Right cardiac atrium (tissue), 5 donors: ENCODE data around the gene SERPINB5. TPM values are rescaled to one million over a fixed set of nuclear protein-coding genes. Genes with fewer than 3 reads are reported as not detected.

Experiments used
- ATAC-seq, 2 donors: fragments of 200-7000 bp; cut with Tn5 transposase; one replicate each; pipeline versions ENCODE4 v1.8.0 to v1.9.1; 2020; ENCODE audit warnings: moderate library complexity in 2 of 2, mild to moderate bottlenecking in 1 of 2
- DNase-seq, 3 donors: peaks; one replicate each; pipeline ENCODE4 v3.0.0-alpha.2; 2020
- H3K27ac ChIP-seq: one replicate; pipeline ENCODE4 v1.5.1; 2013; ENCODE audit warnings: mild to moderate bottlenecking, low read length, control low read depth, moderate library complexity
- H3K27me3 ChIP-seq: one replicate; pipeline ENCODE4 v1.6.1; 2013; ENCODE audit not compliant: control insufficient read depth, insufficient read depth
- H3K4me1 ChIP-seq: one replicate; pipeline ENCODE4 v1.6.1; 2013; ENCODE audit warnings: low read length; ENCODE audit not compliant: control insufficient read depth, insufficient read depth
- H3K4me3 ChIP-seq: one replicate; pipeline ENCODE4 v1.5.1; 2013; ENCODE audit warnings: low read length, control low read depth
- H3K9me3 ChIP-seq: one replicate; pipeline ENCODE4 v1.6.1; 2013; ENCODE audit warnings: low read length; ENCODE audit not compliant: control insufficient read depth
- WGBS: extraction: QIAGEN DNeasy Blood & Tissue Kit; methylation state at CpG from one replicate; pipeline ENCODE4 v1.1.7; 2013; 5-methylcytosine and 5-hydroxymethylcytosine counted together
- intact Hi-C, 4 donors: fragments of 100-400 bp; cut with DNase I; formaldehyde crosslinking; loops; one replicate each; pipeline versions ENCODE4 v1.11.0 to v1.14.0; 2022 to 2023
- polyA plus RNA-seq: library from polyadenylated mRNA; stranded (reverse); fragments of 200-250 nt; gene quantifications from one replicate; pipeline ENCODE4 v1.2.3, GENCODE V29; 2013
- total RNA-seq, 4 donors: library from RNA; stranded (reverse); fragmentation: NEBNext Ultra II Directional; extraction: Animal tissue kit (Norgen Biotek cat#: 25700); gene quantifications; one replicate each; pipeline ENCODE4 v1.2.1, GENCODE V29; 2021
- donor health status: healthy with polysubstance abuse.
- donor health status: DM: no; HTN: yes; CAD: no.
- donor health status: DM: no; HTN: no; CAD: no.
- donor health status: DM: no; HTN: yes; CAD: no; lungs with severe emphysema.
- donor health status: DM: yes; HTN: yes; CAD: no.

SERPINB5 gene
- total and polyA plus RNA-seq, 5 donors = not detected

DNA sequence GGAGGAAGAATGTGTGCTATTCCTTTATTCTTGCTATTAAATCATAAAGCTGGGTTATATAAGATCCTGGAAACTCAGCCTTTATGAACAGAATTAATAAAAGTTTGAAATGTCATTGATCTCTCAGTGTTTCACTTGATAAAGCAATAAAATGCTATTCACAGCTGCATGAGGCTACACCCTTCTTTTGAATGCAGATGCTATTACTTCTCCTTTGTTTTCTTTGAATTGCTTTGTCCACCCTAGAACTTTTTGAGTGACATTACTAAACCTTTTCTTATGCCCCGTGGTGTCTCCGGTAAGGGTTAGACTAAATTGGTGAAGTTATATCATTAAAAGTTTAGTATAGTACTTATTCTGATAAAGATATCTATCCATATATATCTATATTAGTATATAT, 18.9 kb downstream of the SERPINB5 start:
- Histone ChIP-seq H3K4me1 (no peaks in the 10 kb centered on the region), H3K4me3 (no peak overlapping the region), H3K27me3 (no peaks in the 10 kb centered on the region), H3K27ac (no peak overlapping the region), H3K9me3 (no peaks in the 10 kb centered on the region)
- intact Hi-C loops = no loop called here
- ATAC-seq = no peak
- DNase-seq = no peak
- 92% methylated on average over 2 of the region's 2 CpGs for WGBS

DNA sequence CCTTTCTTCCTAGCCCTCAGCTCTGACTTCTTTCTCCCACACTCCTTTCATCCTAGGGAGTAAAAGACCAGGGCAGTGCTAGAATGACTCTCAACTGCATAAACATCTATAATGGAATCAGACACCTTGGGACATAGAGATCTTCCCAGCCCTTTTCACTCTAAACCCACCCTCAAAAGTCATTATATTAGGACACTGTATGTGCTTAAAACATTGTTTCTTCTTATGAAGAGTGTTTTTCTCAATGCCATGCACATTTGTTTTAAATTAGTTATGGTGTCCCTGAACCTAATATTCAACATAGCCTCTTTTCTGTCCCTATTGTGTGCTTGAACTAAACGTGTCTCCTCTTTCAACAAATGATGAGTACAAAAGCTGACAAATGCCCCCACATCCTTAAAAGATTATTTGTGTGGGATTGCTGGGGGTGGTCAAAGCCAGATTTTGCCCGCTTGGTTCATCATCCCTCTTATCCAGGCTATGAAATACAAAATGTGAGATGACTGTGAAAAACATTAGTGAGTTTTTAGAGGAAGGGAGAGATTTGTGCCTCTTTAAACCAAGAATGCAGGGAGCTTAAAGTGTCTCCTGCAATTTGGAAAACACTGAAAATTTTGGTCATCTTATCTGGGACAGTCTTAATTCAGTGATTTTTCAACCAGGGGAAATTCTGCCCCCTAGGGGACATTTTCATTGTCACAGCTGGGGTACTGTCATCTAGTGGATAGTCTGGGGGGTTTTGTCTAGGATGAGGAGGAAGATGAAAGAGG, 29.0 kb downstream of the SERPINB5 start:
- Histone ChIP-seq H3K4me3 (no peak overlapping the region), H3K9me3 (no peaks in the 10 kb centered on the region), H3K4me1 (no peaks in the 10 kb centered on the region), H3K27ac (no peak overlapping the region), H3K27me3 (no peaks in the 10 kb centered on the region)
- intact Hi-C loops = no loop called here
- DNase-seq (no peak), ATAC-seq (no peak)
- WGBS = 33% methylated on average over 2 of the region's 2 CpGs

DNA sequence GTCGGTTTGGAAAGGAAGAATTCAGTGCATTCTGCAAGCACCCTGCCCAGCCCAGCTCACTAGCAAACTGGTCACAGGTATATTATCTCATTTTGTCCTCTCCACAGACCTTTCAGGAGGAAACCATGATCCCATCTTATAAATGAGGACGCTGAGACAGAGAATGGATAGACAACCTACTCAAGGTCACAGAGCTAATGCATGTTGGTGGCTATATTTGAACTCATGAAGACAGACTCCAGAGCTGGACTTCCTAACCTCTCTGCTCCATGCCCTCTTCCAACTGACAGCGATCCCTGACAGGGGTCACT, 29.5 kb downstream of the SERPINB5 start:
- intact Hi-C loops = no loop called here
- Histone ChIP-seq H3K27me3 (no peaks in the 10 kb centered on the region), H3K9me3 (no peaks in the 10 kb centered on the region), H3K27ac (no peak overlapping the region), H3K4me3 (no peak overlapping the region), H3K4me1 (no peaks in the 10 kb centered on the region)
- ATAC-seq = no peak
- no peak for DNase-seq
- 59% methylated on average over 3 of the region's 3 CpGs for WGBS

DNA sequence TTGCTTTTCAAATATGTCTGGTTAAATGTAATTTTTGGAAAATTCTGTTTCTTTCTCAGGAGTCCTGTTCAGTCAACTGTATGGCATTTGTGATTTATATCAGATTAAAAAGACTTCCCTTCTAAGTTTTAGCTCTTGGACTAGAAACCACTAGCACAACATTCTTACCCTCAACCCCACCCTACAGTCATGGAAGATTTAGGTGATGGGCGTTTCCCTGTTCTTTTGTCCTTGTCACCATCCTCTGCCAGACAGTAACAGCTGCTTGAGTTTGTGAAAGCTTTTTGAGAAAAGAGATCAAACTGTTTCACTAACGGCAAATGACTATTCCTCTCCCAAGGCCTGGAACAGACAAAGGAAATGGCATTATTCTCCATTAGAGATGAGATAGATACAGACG, 31.8 kb downstream of the SERPINB5 start:
- H3K9me3 ChIP-seq = no peaks in the 10 kb centered on the region
- H3K27me3 ChIP-seq = no peaks in the 10 kb centered on the region
- H3K4me1 ChIP-seq = no peaks in the 10 kb centered on the region
- no peak overlapping the region for H3K4me3 ChIP-seq
- DNase-seq = no peak
- WGBS = 39% methylated on average over 3 of the region's 3 CpGs
- no peak for ATAC-seq
- intact Hi-C loops = no loop called here
- no peak overlapping the region for H3K27ac ChIP-seq

DNA sequence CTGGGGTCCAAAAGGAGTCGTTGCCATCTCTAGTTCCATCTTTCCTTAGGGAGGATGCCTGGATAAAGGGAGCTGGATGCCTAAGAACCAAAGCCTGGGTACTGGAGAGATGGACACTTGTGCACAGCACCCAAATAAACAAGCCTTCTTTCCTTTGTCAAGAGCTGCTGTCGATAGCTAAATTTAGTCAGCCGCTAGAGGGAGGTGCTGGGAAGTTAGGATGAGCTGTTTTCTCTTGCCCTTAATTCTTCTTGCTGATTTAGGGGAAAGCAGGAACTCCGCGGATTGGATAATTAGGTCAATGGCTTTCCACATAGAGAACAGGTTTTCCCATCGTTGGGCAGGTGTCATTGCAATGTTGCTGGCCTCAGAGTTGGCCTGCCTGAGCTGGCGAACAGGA, 34.5 kb downstream of the SERPINB5 start:
- ATAC-seq = no peak
- Histone ChIP-seq H3K4me3 (no peak overlapping the region), H3K27ac (no peak overlapping the region), H3K9me3 (no peaks in the 10 kb centered on the region), H3K27me3 (no peaks in the 10 kb centered on the region), H3K4me1 (no peaks in the 10 kb centered on the region)
- WGBS = 19% methylated on average over 7 of the region's 7 CpGs
- no peak for DNase-seq
- intact Hi-C loops = loop anchor here in 2 of 4 donors (10.0 kb wide), 1 partner anchor 64 kb away; no protein-coding TSS in a partner anchor

DNA sequence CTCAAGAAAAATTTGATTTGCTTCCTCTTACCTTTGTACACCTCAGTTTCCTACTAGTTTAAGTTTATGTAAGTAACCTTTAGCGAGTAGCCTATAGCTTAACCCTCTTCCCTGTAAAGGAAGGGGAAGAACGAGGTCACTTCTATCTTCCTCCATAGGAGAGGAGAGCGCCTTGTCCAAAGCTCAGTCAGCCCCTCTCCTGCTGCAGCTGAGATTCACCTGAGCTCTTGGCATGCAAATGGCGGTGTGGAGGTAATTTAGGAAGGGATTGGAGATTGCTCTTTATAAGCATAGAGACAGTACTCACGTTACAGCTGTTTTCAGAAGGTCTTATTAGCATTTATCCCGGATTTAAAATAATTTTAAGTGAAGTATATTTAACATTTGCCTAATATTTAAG, 37.6 kb downstream of the SERPINB5 start:
- 57% methylated on average over 6 of the region's 6 CpGs for WGBS
- DNase-seq = no peak
- no peak overlapping the region for H3K27ac ChIP-seq
- H3K4me3 ChIP-seq = no peak overlapping the region
- ATAC-seq = no peak
- H3K4me1 ChIP-seq = no peaks in the 10 kb centered on the region
- intact Hi-C loops = loop anchor here in 2 of 4 donors (10.0 kb wide), 1 partner anchor 60 kb away; no protein-coding TSS in a partner anchor
- H3K27me3 ChIP-seq = no peaks in the 10 kb centered on the region
- no peaks in the 10 kb centered on the region for H3K9me3 ChIP-seq

DNA sequence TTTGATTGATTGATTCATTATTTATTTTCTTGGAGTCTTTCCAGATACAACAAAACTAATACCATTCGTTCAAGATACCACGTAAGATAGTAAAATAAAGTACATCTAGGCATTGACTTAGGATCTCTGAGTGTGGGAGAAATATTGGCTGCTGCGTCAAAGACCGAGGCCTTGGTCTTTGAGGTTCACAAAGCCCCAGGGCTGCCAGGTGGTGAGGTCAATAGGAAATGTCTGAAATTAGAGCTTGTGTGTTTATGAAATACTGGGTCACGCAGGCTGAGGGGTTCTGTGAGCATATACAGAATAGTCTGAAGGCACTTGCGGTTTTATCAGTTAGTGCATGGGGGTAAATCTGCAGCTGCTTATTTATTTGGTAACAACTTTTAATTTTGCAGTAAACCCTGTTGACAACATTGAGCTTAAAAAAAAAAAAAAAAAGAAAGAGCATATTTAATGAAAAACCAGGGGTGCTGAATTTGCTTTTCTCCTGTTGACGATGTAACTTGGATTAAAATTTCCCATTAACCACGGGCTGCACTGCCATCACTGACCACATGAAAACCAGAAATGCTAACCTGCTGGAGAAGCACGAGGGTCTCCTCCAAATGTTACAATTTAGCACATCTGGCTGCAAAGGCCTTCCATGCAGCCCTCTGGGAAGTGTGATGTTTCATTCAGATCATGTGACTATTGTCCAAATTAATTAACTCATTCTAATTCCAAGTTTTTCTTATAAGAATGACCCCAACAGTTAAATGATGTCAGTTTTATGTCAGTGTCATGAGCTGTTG, 38.3 kb downstream of the SERPINB5 start:
- H3K27me3 ChIP-seq = no peaks in the 10 kb centered on the region
- no peak for ATAC-seq
- no peak overlapping the region for H3K27ac ChIP-seq
- H3K9me3 ChIP-seq = no peaks in the 10 kb centered on the region
- H3K4me3 ChIP-seq = no peak overlapping the region
- H3K4me1 ChIP-seq = no peaks in the 10 kb centered on the region
- DNase-seq = no peak
- intact Hi-C loops = loop anchor here (5.0 to 10.0 kb wide), 4 partner anchors 60 to 422 kb away; no protein-coding TSS in a partner anchor
- 68% methylated on average over 9 of the region's 9 CpGs for WGBS

DNA sequence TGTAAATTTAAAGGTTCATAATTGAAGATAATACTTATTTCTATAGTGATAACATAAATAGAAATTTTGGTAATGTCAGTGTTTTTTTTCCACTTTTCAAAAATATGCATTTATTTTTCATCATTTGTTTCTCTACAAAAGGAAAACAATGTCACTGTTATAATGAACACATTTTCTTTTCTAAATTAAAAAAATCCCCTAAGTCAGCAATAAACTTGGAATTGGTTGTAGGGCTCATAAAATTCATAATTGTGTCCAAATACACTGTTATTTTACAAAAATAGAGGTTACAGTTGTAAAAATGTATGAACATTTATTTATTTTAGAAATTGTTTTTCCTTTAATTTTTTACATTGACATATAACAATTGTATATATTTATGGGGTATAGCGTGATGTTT, 39.0 kb downstream of the SERPINB5 start:
- 0% methylated on average over 1 of the region's 1 CpG for WGBS
- H3K4me3 ChIP-seq = no peak overlapping the region
- DNase-seq = no peak
- H3K4me1 ChIP-seq = no peaks in the 10 kb centered on the region
- no peak overlapping the region for H3K27ac ChIP-seq
- no peaks in the 10 kb centered on the region for H3K9me3 ChIP-seq
- intact Hi-C loops = loop anchor here (5.0 to 10.0 kb wide), 4 partner anchors 59 to 422 kb away; no protein-coding TSS in a partner anchor
- H3K27me3 ChIP-seq = no peaks in the 10 kb centered on the region
- ATAC-seq = no peak

DNA sequence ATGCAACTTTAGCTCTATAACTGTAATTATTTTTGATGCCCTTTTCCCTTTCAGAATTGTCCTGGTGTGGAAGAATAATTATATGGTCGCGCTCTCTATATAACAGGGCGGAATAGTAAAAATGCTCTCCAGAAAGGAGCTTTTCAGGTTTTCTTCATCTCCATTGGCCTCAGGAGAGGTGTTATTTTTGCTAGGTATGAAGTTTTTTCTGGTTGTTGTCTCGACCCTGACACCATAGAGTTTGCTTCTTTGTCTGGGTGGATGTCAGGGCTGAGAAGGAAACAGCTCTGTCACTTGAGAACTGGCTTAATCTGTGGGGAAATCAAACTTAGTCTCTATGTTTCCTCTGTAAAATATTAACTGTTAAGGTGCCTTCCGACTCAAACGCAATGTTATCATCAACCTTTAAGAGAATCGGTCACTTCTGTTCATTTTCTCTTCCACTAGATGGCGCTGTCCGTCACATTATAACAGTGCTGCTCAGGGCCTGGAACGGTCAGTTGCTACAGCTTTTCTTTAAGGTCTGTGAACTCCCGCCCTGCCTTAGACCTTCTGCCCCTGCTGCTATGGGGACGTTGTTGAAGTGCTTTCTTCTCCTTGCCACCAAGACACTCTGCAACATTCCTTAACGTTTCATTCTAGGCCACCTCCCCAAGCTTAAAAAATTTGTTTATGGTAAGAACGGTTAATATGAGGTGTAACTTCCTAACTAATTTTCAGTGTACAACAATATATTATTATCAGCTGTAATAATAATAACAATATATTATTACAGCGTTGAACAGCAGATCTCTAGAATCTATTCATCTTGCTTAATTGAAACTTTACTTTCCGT, 41.6 kb downstream of the SERPINB5 start:
- Histone ChIP-seq H3K27me3 (no peaks in the 10 kb centered on the region), H3K4me1 (no peaks in the 10 kb centered on the region), H3K9me3 (no peaks in the 10 kb centered on the region), H3K4me3 (no peak overlapping the region), H3K27ac (no peak overlapping the region)
- WGBS = 31% methylated on average over 16 of the region's 16 CpGs
- DNase-seq (no peak), ATAC-seq (peak; percentile 80 to 82)
- intact Hi-C loops = loop anchor here (2.0 to 10.0 kb wide), 5 partner anchors 56 to 419 kb away; no protein-coding TSS in a partner anchor

DNA sequence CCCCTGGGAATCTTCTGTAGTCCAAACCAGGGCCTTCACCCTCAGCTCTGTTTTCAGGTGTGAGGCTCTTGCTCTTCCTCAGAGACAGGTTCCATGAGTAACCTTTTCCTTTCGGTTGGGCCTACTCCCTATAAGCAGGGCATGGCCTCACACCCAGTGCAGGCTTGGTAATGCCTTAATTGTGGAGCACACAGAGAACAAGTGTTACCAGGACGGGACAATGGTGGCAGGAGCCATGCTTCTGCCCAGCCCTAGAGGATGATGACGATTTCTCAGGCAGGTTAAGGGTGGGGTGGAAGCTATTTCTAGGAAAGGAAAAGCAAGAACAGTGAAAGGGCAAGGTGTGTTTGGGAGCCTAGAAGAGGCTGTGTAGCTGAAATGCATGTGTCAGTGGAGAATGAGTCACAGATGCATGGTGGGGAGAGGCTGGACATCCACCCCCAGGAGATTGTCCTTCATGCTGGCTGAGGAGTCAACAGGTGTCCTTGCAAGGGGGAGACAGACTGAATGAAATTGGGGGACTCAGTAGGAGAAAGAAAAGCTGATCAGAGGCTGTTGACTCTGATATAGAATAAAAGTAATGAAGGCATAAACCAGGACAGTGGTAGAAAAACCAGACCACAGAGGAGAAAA, 43.4 kb downstream of the SERPINB5 start:
- Histone ChIP-seq H3K27ac (no peak overlapping the region), H3K9me3 (no peaks in the 10 kb centered on the region), H3K4me3 (no peak overlapping the region), H3K27me3 (no peaks in the 10 kb centered on the region), H3K4me1 (no peaks in the 10 kb centered on the region)
- ATAC-seq (no peak), DNase-seq (no peak)
- intact Hi-C loops = loop anchor here in 2 of 4 donors (10.0 kb wide), 1 partner anchor 325 kb away; no protein-coding TSS in a partner anchor
- WGBS = 77% methylated on average over 3 of the region's 3 CpGs
